H9 (cell line): ENCODE results near the gene EPS8L1. TPM values are rescaled to one million over a fixed set of nuclear protein-coding genes. Genes with fewer than 3 reads are reported as not detected.
A peak's percentile ranks its signal among the peaks of the same experiment; 100 is the strongest.

Source experiments
- DNase-seq: peaks from one replicate; pipeline ENCODE4 v3.0.0-alpha.2; 2017
- H2AFZ ChIP-seq: one replicate; pipeline ENCODE4 v1.6.1; 2013; ENCODE audit warnings: mild to moderate bottlenecking, low read length, control low read depth, moderate library complexity
- H2AK5ac ChIP-seq: 2 replicates; pipeline ENCODE4 v1.6.1; 2013; ENCODE audit warnings: low read length, control low read depth, mixed read lengths; ENCODE audit not compliant: insufficient read length
- H2BK120ac ChIP-seq: one replicate; pipeline ENCODE4 v1.6.1; 2013; ENCODE audit warnings: low read depth, mild to moderate bottlenecking, low read length, control low read depth, inconsistent platforms; ENCODE audit not compliant: poor library complexity, severe bottlenecking
- H2BK12ac ChIP-seq: 2 replicates; pipeline ENCODE4 v1.6.1; 2013; ENCODE audit warnings: low read length, control low read depth, mixed read lengths, low read depth; ENCODE audit not compliant: insufficient read length
- H2BK15ac ChIP-seq: 2 replicates; pipeline ENCODE4 v1.6.1; 2013; ENCODE audit warnings: low read depth, low read length, control low read depth
- H2BK20ac ChIP-seq: one replicate; pipeline ENCODE4 v1.6.1; 2013; ENCODE audit warnings: low read depth, mild to moderate bottlenecking, low read length, control low read depth, inconsistent platforms; ENCODE audit not compliant: poor library complexity, severe bottlenecking
- H2BK5ac ChIP-seq: 2 replicates; pipeline ENCODE4 v1.6.1; 2013; ENCODE audit warnings: low read length, control low read depth, mixed read lengths; ENCODE audit not compliant: insufficient read length
- H3K14ac ChIP-seq: 2 replicates; pipeline ENCODE4 v1.6.1; 2013; ENCODE audit warnings: low read length, control low read depth; ENCODE audit not compliant: insufficient read depth
- H3K18ac ChIP-seq: 2 replicates; pipeline ENCODE4 v1.6.1; 2013; ENCODE audit warnings: low read depth, mild to moderate bottlenecking, mixed read lengths, low read length, control low read depth; ENCODE audit not compliant: insufficient read length
- H3K23ac ChIP-seq: 2 replicates; pipeline ENCODE4 v1.6.1; 2013; ENCODE audit warnings: low read length, control low read depth, mixed read lengths, low read depth; ENCODE audit not compliant: insufficient read length
- H3K23me2 ChIP-seq: 2 replicates; pipeline ENCODE4 v1.6.1; 2013; ENCODE audit warnings: low read depth, mild to moderate bottlenecking, mixed read lengths, low read length, control low read depth; ENCODE audit not compliant: insufficient read length, poor library complexity, severe bottlenecking
- H3K27ac ChIP-seq: 2 replicates; pipeline ENCODE4 v1.5.1; 2013; ENCODE audit warnings: low read length, control low read depth, mixed read lengths, low read depth; ENCODE audit not compliant: insufficient read length
- H3K27me3 ChIP-seq: 2 replicates; pipeline ENCODE4 v1.6.1; 2013; ENCODE audit warnings: low read length, control low read depth, inconsistent platforms; ENCODE audit not compliant: insufficient read depth
- H3K4ac ChIP-seq: 2 replicates; pipeline ENCODE4 v1.6.1; 2013; ENCODE audit warnings: low read depth, mild to moderate bottlenecking, control low read depth, inconsistent platforms, low read length, moderate library complexity
- H3K4me1 ChIP-seq: 2 replicates; pipeline ENCODE4 v1.6.1; 2013; ENCODE audit warnings: low read length, control low read depth, inconsistent platforms; ENCODE audit not compliant: insufficient read depth
- H3K4me2 ChIP-seq: 2 replicates; pipeline ENCODE4 v1.6.1; 2013; ENCODE audit warnings: low read length, control low read depth, mixed read lengths; ENCODE audit not compliant: insufficient read length, insufficient read depth
- H3K56ac ChIP-seq: 2 replicates; pipeline ENCODE4 v1.6.1; 2013; ENCODE audit warnings: low read depth, mild to moderate bottlenecking, mixed read lengths, low read length, control low read depth; ENCODE audit not compliant: insufficient read length
- H3K79me1 ChIP-seq: 2 replicates; pipeline ENCODE4 v1.6.1; 2013; ENCODE audit warnings: low read depth, mild to moderate bottlenecking, moderate library complexity, low read length, control low read depth, inconsistent platforms; ENCODE audit not compliant: insufficient read depth, poor library complexity, severe bottlenecking
- H3K79me2 ChIP-seq: 2 replicates; pipeline ENCODE4 v1.6.1; 2013; ENCODE audit warnings: low read length, control low read depth, inconsistent platforms; ENCODE audit not compliant: insufficient read depth
- H3K9ac ChIP-seq: 2 replicates; pipeline ENCODE4 v1.6.1; 2013; ENCODE audit warnings: low read length, control low read depth, mixed read lengths; ENCODE audit not compliant: insufficient read length; ENCODE audit errors: extremely low read depth
- H3K9me3 ChIP-seq: one replicate; pipeline ENCODE4 v1.6.1; 2013; ENCODE audit warnings: low read depth, low read length, inconsistent platforms; ENCODE audit not compliant: control insufficient read depth
- H3T11ph ChIP-seq: one replicate; pipeline ENCODE4 v1.6.1; 2013; ENCODE audit warnings: mild to moderate bottlenecking, low read length, control low read depth, inconsistent platforms
- H4K20me1 ChIP-seq: one replicate; pipeline ENCODE4 v1.6.1; 2013; ENCODE audit not compliant: control insufficient read depth, insufficient read length, insufficient read depth
- H4K5ac ChIP-seq: 2 replicates; pipeline ENCODE4 v1.6.1; 2013; ENCODE audit warnings: low read depth, mild to moderate bottlenecking, mixed read lengths, low read length, control low read depth; ENCODE audit not compliant: insufficient read length
- H4K8ac ChIP-seq: replicated peaks from 2 replicates; pipeline ENCODE4 v1.6.1; 2013; ENCODE audit warnings: low read length, control low read depth, mixed read lengths, low read depth; ENCODE audit not compliant: insufficient read length
- H4K91ac ChIP-seq: 2 replicates; pipeline ENCODE4 v1.6.1; 2013; ENCODE audit warnings: low read depth, mild to moderate bottlenecking, moderate library complexity, mixed read lengths, low read length, control low read depth; ENCODE audit not compliant: insufficient read length
- H3K27ac Mint-ChIP-seq, 3 experiments: 2 replicates in 2 of 3; 3 replicates in 1 of 3; pipeline ENCODE4 v1.8.0; 2020 to 2021; ENCODE audit warnings: mixed read lengths in 3 of 3, mild to moderate bottlenecking in 1 of 3, moderate library complexity in 1 of 3
- H3K27me3 Mint-ChIP-seq: 2 replicates; pipeline ENCODE4 v1.8.0; 2021; ENCODE audit warnings: low read depth, mild to moderate bottlenecking, moderate library complexity, mixed read lengths
- H3K36me3 Mint-ChIP-seq, 3 experiments: 2 replicates in 2 of 3; 3 replicates in 1 of 3; pipeline ENCODE4 v1.8.0; 2020 to 2021; ENCODE audit warnings: low read depth in 3 of 3, mixed read lengths in 3 of 3; ENCODE audit not compliant: insufficient read depth in 1 of 3
- H3K4me1 Mint-ChIP-seq, 2 experiments: 2 replicates each; pipeline ENCODE4 v1.8.0; 2020; ENCODE audit warnings: mixed read lengths in 2 of 2
- H3K4me3 Mint-ChIP-seq, 2 experiments: 2 replicates in 1 of 2; 3 replicates in 1 of 2; pipeline ENCODE4 v1.8.0; 2020 to 2021; ENCODE audit warnings: mild to moderate bottlenecking in 2 of 2, mixed read lengths in 2 of 2, moderate library complexity in 1 of 2
- H3K9me3 Mint-ChIP-seq, 2 experiments: 2 replicates in 1 of 2; 3 replicates in 1 of 2; pipeline ENCODE4 v1.8.0; 2020; ENCODE audit warnings: mild to moderate bottlenecking in 2 of 2, mixed read lengths in 2 of 2, moderate library complexity in 1 of 2
- WGBS: extraction: QIAGEN DNeasy Blood & Tissue Kit; methylation state at CpG from one replicate; pipeline ENCODE4 v1.1.7; 2013; ENCODE audit warnings: missing lambda C conversion rate, low lambda C conversion rate, mixed read lengths; ENCODE audit not compliant: insufficient read length; ENCODE audit errors: extremely low coverage; 5-methylcytosine and 5-hydroxymethylcytosine counted together
- total RNA-seq: library from RNA; stranded (reverse); gene quantifications from 2 replicates; pipeline ENCODE4 v1.2.1, GENCODE V29; 2021
- TF ChIP-seq, protein P1 (sequence below): fragments of 200-600 bp; sonication (generic); conservative IDR thresholded peaks from 3 replicates; pipeline ENCODE4 v1.8.0; 2021; ENCODE audit warnings: antibody characterized with exemption, mild to moderate bottlenecking

The EPS8L1 gene
- total RNA-seq, 1 experiment from 2014 or later, result 24.0 TPM

GRCh38 chr19:55116232-55116858, 40.7 kb downstream of the EPS8L1 start:
- no peaks in the 10 kb centered on the region for H3K9me3 Mint-ChIP-seq
- WGBS, result no CpG with 5 or more reads among the region's 25 CpGs
- Histone ChIP-seq H2BK20ac (no peak overlapping the region), H3K79me1 (peaks cover 5% of the 10 kb centered on the region), H3K56ac (no peak overlapping the region), H3K9me3 (no peaks in the 10 kb centered on the region), H3K27me3 (no peaks in the 10 kb centered on the region), H4K5ac (no peak overlapping the region), H3K23ac (no peak overlapping the region), H2BK120ac (no peak overlapping the region), H2BK15ac (no peak overlapping the region; the same call in 1 of the 2 replicates), H2AK5ac (no peak overlapping the region), H3K27ac (no peak overlapping the region), H3K9ac (peak overlapping the region; percentile 77), H3K23me2 (peaks cover 15% of the 10 kb centered on the region), H4K20me1 (peaks cover 3% of the 10 kb centered on the region), H2BK5ac (no peak overlapping the region), H3K4ac (no peak overlapping the region), H4K8ac (no peak overlapping the region), H3K79me2 (peaks cover 7% of the 10 kb centered on the region; the same call in 1 of the 2 replicates), H3T11ph (no peak overlapping the region), H3K4me1 (no peaks in the 10 kb centered on the region), H3K4me2 (peak overlapping the region; percentile 99), H3K18ac (peak overlapping the region; percentile 15), H2AFZ (no peak overlapping the region), H2BK12ac (no peak overlapping the region), H3K14ac (peak overlapping the region; percentile 62), H4K91ac (no peak overlapping the region)
- peaks cover 1% of the 10 kb centered on the region for H3K27me3 Mint-ChIP-seq
- H3K36me3 Mint-ChIP-seq, result no peaks in the 10 kb centered on the region
- peaks cover 21 to 30% of the 10 kb centered on the region in 2 experiments for H3K4me1 Mint-ChIP-seq
- H3K4me3 Mint-ChIP-seq, result peak overlapping the region; percentile 92 to 94
- peak overlapping the region in 2 of 3 experiments; percentile 82 to 89; a peak in 5 of 7 replicates for H3K27ac Mint-ChIP-seq
- DNase-seq, result no peak
- TF ChIP-seq, protein P1, sequence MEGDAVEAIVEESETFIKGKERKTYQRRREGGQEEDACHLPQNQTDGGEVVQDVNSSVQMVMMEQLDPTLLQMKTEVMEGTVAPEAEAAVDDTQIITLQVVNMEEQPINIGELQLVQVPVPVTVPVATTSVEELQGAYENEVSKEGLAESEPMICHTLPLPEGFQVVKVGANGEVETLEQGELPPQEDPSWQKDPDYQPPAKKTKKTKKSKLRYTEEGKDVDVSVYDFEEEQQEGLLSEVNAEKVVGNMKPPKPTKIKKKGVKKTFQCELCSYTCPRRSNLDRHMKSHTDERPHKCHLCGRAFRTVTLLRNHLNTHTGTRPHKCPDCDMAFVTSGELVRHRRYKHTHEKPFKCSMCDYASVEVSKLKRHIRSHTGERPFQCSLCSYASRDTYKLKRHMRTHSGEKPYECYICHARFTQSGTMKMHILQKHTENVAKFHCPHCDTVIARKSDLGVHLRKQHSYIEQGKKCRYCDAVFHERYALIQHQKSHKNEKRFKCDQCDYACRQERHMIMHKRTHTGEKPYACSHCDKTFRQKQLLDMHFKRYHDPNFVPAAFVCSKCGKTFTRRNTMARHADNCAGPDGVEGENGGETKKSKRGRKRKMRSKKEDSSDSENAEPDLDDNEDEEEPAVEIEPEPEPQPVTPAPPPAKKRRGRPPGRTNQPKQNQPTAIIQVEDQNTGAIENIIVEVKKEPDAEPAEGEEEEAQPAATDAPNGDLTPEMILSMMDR, result no peak
